Measurements from ENCODE around the gene S100A8. TPM values are rescaled to one million over a fixed set of nuclear protein-coding genes. Genes with fewer than 3 reads are reported as not detected.

S100A8 gene
- total RNA-seq, 1 experiment from 2014 or later = not detected

DNA sequence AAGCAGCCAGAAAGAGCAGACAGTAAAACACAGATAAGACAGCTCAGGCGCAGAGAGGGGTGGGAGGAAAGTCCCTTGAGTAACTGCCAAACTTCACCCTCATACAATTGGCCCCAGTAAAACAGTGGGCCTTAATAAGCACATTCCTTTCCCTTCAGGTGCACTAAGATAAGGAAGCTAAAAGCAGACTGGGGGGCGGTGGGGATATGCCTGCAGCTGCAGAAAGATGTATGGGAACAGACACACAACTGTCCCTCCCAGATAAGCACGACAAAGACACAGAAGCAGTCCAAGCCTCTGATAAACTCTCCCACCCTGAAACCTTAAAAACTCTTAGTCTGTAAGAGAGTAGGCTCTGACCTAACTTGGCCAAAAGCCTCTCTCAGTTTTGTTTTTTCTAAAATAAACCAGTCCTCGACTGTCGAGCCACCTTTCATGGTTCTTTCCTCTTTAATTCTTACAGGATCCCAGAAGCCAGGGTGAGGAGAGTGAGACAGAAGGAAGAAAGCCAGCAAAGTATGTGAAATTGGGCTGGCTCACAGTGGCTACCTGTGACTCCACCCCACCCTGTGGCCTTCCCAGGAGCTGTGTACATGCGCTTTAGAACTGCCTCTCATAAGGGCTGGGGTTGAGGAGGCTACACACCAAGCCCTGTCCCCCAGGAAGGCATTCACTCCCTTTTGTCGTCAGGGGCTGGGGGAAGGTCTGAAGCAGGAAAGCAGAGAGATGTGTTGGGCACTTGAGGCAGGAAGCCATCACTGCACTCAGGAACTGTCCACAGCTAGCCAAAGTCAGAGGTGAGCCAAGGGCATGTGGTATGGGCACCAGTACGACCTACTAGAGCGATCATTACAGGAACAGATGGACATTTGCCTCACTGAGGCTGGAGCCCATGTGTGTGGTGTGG, 46.8 kb downstream of the S100A8 start:
- DNase-seq (ENCODE audit: low spot score) = no peak
- no TSS peak for BruUV-seq (replicated peaks)
- no peak for TF ChIP-seq EZH2 (IDR thresholded peaks at IDR 0.05; ENCODE audit: borderline replicate concordance, low read depth, low read length, poor library complexity, severe bottlenecking)
- TF ChIP-seq, protein P1, sequence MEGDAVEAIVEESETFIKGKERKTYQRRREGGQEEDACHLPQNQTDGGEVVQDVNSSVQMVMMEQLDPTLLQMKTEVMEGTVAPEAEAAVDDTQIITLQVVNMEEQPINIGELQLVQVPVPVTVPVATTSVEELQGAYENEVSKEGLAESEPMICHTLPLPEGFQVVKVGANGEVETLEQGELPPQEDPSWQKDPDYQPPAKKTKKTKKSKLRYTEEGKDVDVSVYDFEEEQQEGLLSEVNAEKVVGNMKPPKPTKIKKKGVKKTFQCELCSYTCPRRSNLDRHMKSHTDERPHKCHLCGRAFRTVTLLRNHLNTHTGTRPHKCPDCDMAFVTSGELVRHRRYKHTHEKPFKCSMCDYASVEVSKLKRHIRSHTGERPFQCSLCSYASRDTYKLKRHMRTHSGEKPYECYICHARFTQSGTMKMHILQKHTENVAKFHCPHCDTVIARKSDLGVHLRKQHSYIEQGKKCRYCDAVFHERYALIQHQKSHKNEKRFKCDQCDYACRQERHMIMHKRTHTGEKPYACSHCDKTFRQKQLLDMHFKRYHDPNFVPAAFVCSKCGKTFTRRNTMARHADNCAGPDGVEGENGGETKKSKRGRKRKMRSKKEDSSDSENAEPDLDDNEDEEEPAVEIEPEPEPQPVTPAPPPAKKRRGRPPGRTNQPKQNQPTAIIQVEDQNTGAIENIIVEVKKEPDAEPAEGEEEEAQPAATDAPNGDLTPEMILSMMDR (conservative IDR thresholded peaks at IDR 0.05; ENCODE audit: low read depth, low read length) = no peak
- H3K27me3 ChIP-seq (replicated peaks; ENCODE audit: insufficient read depth, low read depth, low read length, poor library complexity) = peaks cover 96% of the 10 kb centered on the region
- intact Hi-C loops (cut with micrococcal nuclease; ENCODE audit: unreplicated experiment) = no loop called here
- no peaks in the 10 kb centered on the region for H3K9me3 ChIP-seq (ENCODE audit: low read depth, low read length, poor library complexity, severe bottlenecking)
- H3K4me1 ChIP-seq (ENCODE audit: insufficient read depth, low read length, poor library complexity, severe bottlenecking) = no peaks in the 10 kb centered on the region
- H3K4me3 ChIP-seq (ENCODE audit: low read depth, low read length, poor library complexity, severe bottlenecking) = no peak overlapping the region
- ChIA-PET POLR2A (ENCODE audit: low non-redundant PET) (no interaction called here), CTCF (no interaction called here)
- no peak overlapping the region for H3K27ac ChIP-seq (ENCODE audit: low read depth, low read length, poor library complexity, severe bottlenecking)
- H3K36me3 ChIP-seq (ENCODE audit: insufficient read depth, low read length, poor library complexity, severe bottlenecking) = no peaks in the 10 kb centered on the region

DNA sequence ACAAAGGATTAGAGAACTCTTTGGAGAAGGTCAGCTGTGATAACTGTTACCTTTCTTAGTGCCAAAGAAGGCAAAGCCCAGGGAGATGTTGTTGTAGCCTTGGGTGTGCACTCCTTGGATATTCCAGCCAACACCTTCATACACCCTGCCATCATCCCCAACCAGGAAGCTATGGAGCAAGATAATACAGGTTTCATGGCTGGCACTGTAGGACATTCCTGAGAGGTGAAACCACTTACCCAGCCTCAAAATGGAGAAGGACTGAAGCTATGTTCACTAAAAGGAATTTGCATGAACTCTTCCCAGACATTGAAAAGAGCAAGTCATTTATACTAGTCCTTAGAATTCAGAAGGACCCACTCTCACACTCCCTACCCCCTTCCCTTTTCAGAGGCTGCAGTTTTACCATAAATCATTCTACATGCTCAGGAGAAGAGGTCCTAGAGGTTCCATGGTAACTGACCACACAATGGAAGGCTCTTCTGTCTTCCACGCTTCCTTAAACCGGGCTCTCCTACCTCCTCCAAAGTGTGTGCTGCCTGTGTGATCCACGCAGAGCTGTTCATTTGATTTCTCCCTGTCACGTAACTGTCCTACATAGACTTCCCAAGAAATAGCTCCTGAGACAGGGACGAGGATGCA, 47.7 kb downstream of the S100A8 start:
- intact Hi-C loops (cut with micrococcal nuclease; ENCODE audit: unreplicated experiment) = no loop called here
- Histone ChIP-seq H3K4me3 (ENCODE audit: low read depth, low read length, poor library complexity, severe bottlenecking) (no peak overlapping the region), H3K27me3 (replicated peaks; ENCODE audit: insufficient read depth, low read depth, low read length, poor library complexity) (peaks cover 92% of the 10 kb centered on the region), H3K9me3 (ENCODE audit: low read depth, low read length, poor library complexity, severe bottlenecking) (no peaks in the 10 kb centered on the region), H3K36me3 (ENCODE audit: insufficient read depth, low read length, poor library complexity, severe bottlenecking) (no peaks in the 10 kb centered on the region), H3K4me1 (ENCODE audit: insufficient read depth, low read length, poor library complexity, severe bottlenecking) (no peaks in the 10 kb centered on the region), H3K27ac (ENCODE audit: low read depth, low read length, poor library complexity, severe bottlenecking) (no peak overlapping the region)
- no TSS peak for BruUV-seq (replicated peaks)
- TF ChIP-seq, protein P1 (conservative IDR thresholded peaks at IDR 0.05; ENCODE audit: low read depth, low read length) = no peak
- no peak for TF ChIP-seq EZH2 (IDR thresholded peaks at IDR 0.05; ENCODE audit: borderline replicate concordance, low read depth, low read length, poor library complexity, severe bottlenecking)
- no peak for DNase-seq (ENCODE audit: low spot score)
- ChIA-PET POLR2A (ENCODE audit: low non-redundant PET) (no interaction called here), CTCF (no interaction called here)

DNA sequence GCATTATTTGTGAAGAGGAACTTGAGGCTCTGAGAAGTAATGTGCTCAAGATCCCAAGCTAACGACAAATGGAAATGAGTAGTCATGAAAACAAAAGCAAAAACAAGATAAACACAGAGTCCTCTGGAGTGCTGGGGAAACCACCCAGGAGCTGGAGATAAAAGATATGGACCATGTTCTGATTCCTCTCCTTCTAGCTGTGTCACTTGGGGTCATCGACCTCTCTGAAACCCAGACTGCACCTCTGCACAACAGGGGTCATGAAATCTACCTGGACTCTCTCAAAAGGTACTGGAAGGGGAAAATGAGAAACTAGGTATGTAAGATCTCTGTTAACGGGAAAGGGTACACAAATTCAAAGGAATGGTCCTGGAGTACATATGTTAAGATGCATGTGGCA, 48.7 kb downstream of the S100A8 start:
- no peaks in the 10 kb centered on the region for H3K9me3 ChIP-seq (ENCODE audit: low read depth, low read length, poor library complexity, severe bottlenecking)
- ChIA-PET CTCF (no interaction called here), POLR2A (ENCODE audit: low non-redundant PET) (no interaction called here)
- no peaks in the 10 kb centered on the region for H3K4me1 ChIP-seq (ENCODE audit: insufficient read depth, low read length, poor library complexity, severe bottlenecking)
- H3K36me3 ChIP-seq (ENCODE audit: insufficient read depth, low read length, poor library complexity, severe bottlenecking) = no peaks in the 10 kb centered on the region
- BruUV-seq (replicated peaks) = no TSS peak
- intact Hi-C loops (cut with micrococcal nuclease; ENCODE audit: unreplicated experiment) = no loop called here
- TF ChIP-seq, protein P1 (conservative IDR thresholded peaks at IDR 0.05; ENCODE audit: low read depth, low read length) = no peak
- no peak for TF ChIP-seq EZH2 (IDR thresholded peaks at IDR 0.05; ENCODE audit: borderline replicate concordance, low read depth, low read length, poor library complexity, severe bottlenecking)
- H3K27me3 ChIP-seq (replicated peaks; ENCODE audit: insufficient read depth, low read depth, low read length, poor library complexity) = peaks cover 83% of the 10 kb centered on the region
- H3K27ac ChIP-seq (ENCODE audit: low read depth, low read length, poor library complexity, severe bottlenecking) = no peak overlapping the region
- no peak for DNase-seq (ENCODE audit: low spot score)
- H3K4me3 ChIP-seq (ENCODE audit: low read depth, low read length, poor library complexity, severe bottlenecking) = no peak overlapping the region
